IPS-18c (cell line): ENCODE data around the gene GSTK1.

ENCODE experiments used
- H3K4me3 ChIP-seq: 2 replicates; pipeline ENCODE4 v1.7.0; 2013; ENCODE audit warnings: low read depth, mild to moderate bottlenecking, low read length, moderate library complexity; ENCODE audit not compliant: insufficient read depth
- H3K9me3 ChIP-seq: one replicate; pipeline ENCODE4 v1.6.1; 2013; ENCODE audit warnings: mild to moderate bottlenecking, low read length, moderate library complexity; ENCODE audit not compliant: control insufficient read depth, insufficient read depth

Gene GSTK1

DNA sequence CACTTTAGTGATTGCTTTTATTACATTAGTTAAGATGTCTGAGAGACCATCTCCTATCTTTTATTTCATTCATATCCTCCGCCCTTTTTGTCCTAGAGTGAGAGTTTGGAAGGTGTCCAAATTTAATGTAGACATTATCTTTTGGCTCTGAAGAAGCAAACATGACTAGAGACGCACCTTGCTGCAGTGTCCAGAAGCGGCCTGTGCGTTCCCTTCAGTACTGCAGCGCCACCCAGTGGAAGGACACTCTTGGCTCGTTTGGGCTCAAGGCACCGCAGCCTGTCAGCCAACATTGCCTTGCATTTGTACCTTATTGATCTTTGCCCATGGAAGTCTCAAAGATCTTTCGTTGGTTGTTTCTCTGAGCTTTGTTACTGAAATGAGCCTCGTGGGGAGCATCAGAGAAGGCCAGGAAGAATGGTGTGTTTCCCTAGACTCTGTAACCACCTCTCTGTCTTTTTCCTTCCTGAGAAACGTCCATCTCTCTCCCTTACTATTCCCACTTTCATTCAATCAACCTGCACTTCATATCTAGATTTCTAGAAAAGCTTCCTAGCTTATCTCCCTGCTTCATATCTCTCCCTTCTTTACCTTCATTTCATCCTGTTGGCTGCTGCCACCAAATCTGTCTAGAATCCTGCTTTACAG is 42.3 kb downstream of the GSTK1 start:
- H3K4me3 ChIP-seq = no peak overlapping the region
- H3K9me3 ChIP-seq = no peaks in the 10 kb centered on the region

DNA sequence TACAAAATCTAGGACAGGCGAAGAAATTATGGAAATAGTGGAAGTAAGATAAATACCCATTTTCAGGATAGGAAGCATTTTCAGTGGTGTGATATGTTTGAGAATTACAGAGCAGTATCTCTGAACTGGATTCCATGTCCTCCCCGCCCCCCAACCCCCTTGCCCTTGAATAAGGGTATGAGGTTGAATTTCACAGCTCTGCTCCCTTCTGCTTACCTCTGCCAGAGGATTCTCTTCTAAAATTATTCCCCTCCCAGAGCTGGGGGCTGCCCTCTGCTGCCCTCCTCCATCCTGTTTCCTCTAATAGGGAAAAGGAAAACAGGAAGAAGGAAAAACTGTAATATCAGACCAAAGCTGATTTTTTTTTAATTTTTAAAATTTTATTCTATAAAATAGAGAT is 45.4 kb downstream of the GSTK1 start:
- Histone ChIP-seq H3K4me3 (no peak overlapping the region), H3K9me3 (no peaks in the 10 kb centered on the region)

DNA sequence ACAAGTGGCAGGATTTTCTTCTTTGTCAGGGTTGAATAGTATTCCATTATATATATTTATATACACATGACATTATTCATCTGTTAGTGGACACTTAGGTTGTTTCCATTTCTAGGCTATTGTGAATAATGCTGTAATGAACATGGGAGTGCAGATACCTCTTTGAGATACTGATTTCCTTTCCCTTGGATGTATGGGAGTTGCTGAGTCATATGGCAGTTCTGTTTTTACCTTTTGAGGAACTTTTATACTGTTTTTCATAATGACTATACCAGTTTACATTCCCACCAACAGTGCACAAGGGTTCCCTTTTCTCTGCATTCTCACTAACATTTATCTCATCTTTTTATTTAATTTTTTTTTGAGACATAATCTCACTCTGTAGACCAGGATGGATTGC is 50.9 kb downstream of the GSTK1 start:
- Histone ChIP-seq H3K9me3 (no peaks in the 10 kb centered on the region), H3K4me3 (no peak overlapping the region)

GRCh38 chr7:143315776-143316175 is 52.5 kb downstream of the GSTK1 start, which contains the start of gene CLCN1:
Gene CLCN1, plus strand, starts transcription at chr7:143316111. Its CDS starts 102 bp downstream, at chr7:143316213.
- Histone ChIP-seq H3K4me3 (no peak within 1 kb of the TSS), H3K9me3 (no peaks in the 10 kb centered on the region)

DNA sequence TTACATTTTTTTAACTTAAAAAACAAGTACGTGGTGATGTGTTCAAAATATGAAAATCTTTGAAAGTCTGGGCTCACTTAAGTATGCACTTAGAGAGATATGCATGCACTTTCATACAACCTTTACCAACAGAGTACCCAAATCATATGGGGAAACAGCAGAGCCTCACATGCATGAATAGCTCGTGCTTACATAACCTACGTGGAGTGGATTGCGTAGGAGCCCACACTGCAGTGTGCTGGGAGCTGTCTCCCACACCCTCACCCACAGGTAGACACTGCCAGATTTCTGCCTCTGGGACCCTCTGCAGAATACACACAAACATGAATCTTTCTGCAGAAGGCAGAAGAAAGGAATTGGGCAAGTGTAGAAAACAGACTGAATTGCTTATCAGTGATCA is 53.3 kb downstream of the GSTK1 start:
- Histone ChIP-seq H3K9me3 (no peaks in the 10 kb centered on the region), H3K4me3 (no peak overlapping the region)

- Histone ChIP-seq H3K9me3 (no peaks in the 10 kb centered on the region), H3K4me3 (no peak overlapping the region)
These were observed 55.4 kb downstream of the GSTK1 start for GRCh38 chr7:143318661-143319060.
